ENCODE data around the gene CC2D2B. TPM values are rescaled to one million over a fixed set of nuclear protein-coding genes. Genes with fewer than 3 reads are reported as not detected.
A peak's percentile ranks its signal among the peaks of the same experiment; 100 is the strongest.

Gene CC2D2B
- total RNA-seq, 1 experiment from 2014 or later = 0.21 TPM

- intact Hi-C loops (cut with micrococcal nuclease; ENCODE audit: unreplicated experiment) (no loop called here), in situ Hi-C loops (cut with HindIII; ENCODE audit: low pct_unique_long_range_greater_than_20kb, low sequenced_read_pairs) (no loop called here)
- no peaks in the 10 kb centered on the region for H3K9me3 ChIP-seq (ENCODE audit: control insufficient read depth, insufficient read depth, low read depth, low read length)
- TF ChIP-seq TCF7L2 (IDR thresholded peaks at IDR 0.05; ENCODE audit: low read depth, low read length) = no peak
- no peak for TF ChIP-seq SIN3A (IDR thresholded peaks at IDR 0.05; ENCODE audit: borderline replicate concordance, insufficient read depth, low read depth, low read length)
- TF ChIP-seq, protein P1, sequence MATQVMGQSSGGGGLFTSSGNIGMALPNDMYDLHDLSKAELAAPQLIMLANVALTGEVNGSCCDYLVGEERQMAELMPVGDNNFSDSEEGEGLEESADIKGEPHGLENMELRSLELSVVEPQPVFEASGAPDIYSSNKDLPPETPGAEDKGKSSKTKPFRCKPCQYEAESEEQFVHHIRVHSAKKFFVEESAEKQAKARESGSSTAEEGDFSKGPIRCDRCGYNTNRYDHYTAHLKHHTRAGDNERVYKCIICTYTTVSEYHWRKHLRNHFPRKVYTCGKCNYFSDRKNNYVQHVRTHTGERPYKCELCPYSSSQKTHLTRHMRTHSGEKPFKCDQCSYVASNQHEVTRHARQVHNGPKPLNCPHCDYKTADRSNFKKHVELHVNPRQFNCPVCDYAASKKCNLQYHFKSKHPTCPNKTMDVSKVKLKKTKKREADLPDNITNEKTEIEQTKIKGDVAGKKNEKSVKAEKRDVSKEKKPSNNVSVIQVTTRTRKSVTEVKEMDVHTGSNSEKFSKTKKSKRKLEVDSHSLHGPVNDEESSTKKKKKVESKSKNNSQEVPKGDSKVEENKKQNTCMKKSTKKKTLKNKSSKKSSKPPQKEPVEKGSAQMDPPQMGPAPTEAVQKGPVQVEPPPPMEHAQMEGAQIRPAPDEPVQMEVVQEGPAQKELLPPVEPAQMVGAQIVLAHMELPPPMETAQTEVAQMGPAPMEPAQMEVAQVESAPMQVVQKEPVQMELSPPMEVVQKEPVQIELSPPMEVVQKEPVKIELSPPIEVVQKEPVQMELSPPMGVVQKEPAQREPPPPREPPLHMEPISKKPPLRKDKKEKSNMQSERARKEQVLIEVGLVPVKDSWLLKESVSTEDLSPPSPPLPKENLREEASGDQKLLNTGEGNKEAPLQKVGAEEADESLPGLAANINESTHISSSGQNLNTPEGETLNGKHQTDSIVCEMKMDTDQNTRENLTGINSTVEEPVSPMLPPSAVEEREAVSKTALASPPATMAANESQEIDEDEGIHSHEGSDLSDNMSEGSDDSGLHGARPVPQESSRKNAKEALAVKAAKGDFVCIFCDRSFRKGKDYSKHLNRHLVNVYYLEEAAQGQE (IDR thresholded peaks at IDR 0.05; ENCODE audit: insufficient read depth in 1 of 2, low read depth in 2 of 2, low read length in 1 of 2) = no peak
- TF ChIP-seq POLR2AphosphoS5 (IDR thresholded peaks at IDR 0.05; ENCODE audit: low read depth, low read length) = no peak
- TF ChIP-seq, protein P2, sequence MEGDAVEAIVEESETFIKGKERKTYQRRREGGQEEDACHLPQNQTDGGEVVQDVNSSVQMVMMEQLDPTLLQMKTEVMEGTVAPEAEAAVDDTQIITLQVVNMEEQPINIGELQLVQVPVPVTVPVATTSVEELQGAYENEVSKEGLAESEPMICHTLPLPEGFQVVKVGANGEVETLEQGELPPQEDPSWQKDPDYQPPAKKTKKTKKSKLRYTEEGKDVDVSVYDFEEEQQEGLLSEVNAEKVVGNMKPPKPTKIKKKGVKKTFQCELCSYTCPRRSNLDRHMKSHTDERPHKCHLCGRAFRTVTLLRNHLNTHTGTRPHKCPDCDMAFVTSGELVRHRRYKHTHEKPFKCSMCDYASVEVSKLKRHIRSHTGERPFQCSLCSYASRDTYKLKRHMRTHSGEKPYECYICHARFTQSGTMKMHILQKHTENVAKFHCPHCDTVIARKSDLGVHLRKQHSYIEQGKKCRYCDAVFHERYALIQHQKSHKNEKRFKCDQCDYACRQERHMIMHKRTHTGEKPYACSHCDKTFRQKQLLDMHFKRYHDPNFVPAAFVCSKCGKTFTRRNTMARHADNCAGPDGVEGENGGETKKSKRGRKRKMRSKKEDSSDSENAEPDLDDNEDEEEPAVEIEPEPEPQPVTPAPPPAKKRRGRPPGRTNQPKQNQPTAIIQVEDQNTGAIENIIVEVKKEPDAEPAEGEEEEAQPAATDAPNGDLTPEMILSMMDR (IDR thresholded peaks at IDR 0.05) = no peak
- CTCF ChIA-PET = interaction anchor here (0.6 kb wide), 1 partner anchor 23 kb away, joined by 3 read pairs; no protein-coding TSS in a partner anchor
- BruUV-seq (replicated peaks) = no TSS peak
- no peak overlapping the region for H3K4me3 ChIP-seq (ENCODE audit: low read depth in 2 of 2, low read length in 2 of 2)
- H3K36me3 ChIP-seq (ENCODE audit: control insufficient read depth, insufficient read depth, low read length) = no peaks in the 10 kb centered on the region
- H3K4me1 ChIP-seq (ENCODE audit: control insufficient read depth, insufficient read depth, low read length) = no peaks in the 10 kb centered on the region
- no peak overlapping the region for H3K27ac ChIP-seq (ENCODE audit: low read length)
- ATAC-seq (no peak), DNase-seq (ENCODE audit: low read depth, low spot score) (no peak)
- POLR2A ChIA-PET = no interaction called here
- no peaks in the 10 kb centered on the region; the same call in 1 of the 2 replicates for H3K27me3 ChIP-seq (ENCODE audit: control insufficient read depth, insufficient read depth, low read length)
Measured at GRCh38 chr10:96023168-96023567, 115.4 kb downstream of the CC2D2B start.

DNA sequence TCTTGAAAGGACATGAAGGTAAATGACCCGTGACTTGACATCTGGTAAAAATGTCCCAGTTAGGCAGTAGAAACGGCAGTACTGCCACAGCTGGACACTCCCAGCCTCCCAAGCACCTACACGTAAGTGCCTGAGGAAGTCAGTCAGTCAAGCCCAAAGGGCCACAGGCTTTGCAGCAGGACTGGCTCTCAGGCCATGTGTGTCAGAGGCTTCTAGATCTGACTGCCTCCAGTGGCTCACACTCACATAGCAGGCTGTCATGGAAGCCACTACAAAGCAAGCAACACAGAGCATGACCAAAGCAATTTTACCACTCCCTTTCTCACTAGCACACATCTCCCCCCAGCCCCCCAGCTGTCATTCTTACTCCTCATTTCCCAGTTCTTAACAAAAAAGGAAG is 117.8 kb downstream of the CC2D2B start:
- Histone ChIP-seq H3K4me1 (ENCODE audit: control insufficient read depth, insufficient read depth, low read length) (no peaks in the 10 kb centered on the region), H3K27me3 (ENCODE audit: control insufficient read depth, insufficient read depth, low read length) (no peaks in the 10 kb centered on the region; the same call in 1 of the 2 replicates), H3K4me3 (ENCODE audit: low read depth in 2 of 2, low read length in 2 of 2) (no peak overlapping the region), H3K27ac (ENCODE audit: low read length) (no peak overlapping the region), H3K36me3 (ENCODE audit: control insufficient read depth, insufficient read depth, low read length) (no peaks in the 10 kb centered on the region), H3K9me3 (ENCODE audit: control insufficient read depth, insufficient read depth, low read depth, low read length) (no peaks in the 10 kb centered on the region)
- ATAC-seq (peak; percentile 94), DNase-seq (ENCODE audit: low read depth, low spot score) (no peak)
- TF ChIP-seq, protein P1 (IDR thresholded peaks at IDR 0.05; ENCODE audit: insufficient read depth in 1 of 2, low read depth in 2 of 2, low read length in 1 of 2) = no peak
- TF ChIP-seq, protein P2 (IDR thresholded peaks at IDR 0.05) = peak; percentile 42; the same call in 1 of the 2 replicates
- TF ChIP-seq TCF7L2 (IDR thresholded peaks at IDR 0.05; ENCODE audit: low read depth, low read length) = no peak
- no peak for TF ChIP-seq SIN3A (IDR thresholded peaks at IDR 0.05; ENCODE audit: borderline replicate concordance, insufficient read depth, low read depth, low read length)
- no peak for TF ChIP-seq POLR2AphosphoS5 (IDR thresholded peaks at IDR 0.05; ENCODE audit: low read depth, low read length)
- ChIA-PET CTCF (interaction anchor here (0.6 kb wide), 1 partner anchor 273 kb away, joined by 3 read pairs; no protein-coding TSS in a partner anchor), POLR2A (no interaction called here)
- in situ Hi-C loops (cut with HindIII; ENCODE audit: low pct_unique_long_range_greater_than_20kb, low sequenced_read_pairs) = no loop called here
- no TSS peak for BruUV-seq (replicated peaks)
- intact Hi-C loops (cut with micrococcal nuclease; ENCODE audit: unreplicated experiment) = no loop called here

Data from Panc1 (cell line).